OCI-LY7 (cell line): ENCODE results near the gene TMEM139. TPM values are rescaled to one million over a fixed set of nuclear protein-coding genes. Genes with fewer than 3 reads are reported as not detected.

Experiments used
- BruUV-seq: library from RNA; stranded (reverse); fragments of 400-500 nt; replicated peaks from 2 replicates; lab custom pipeline; 2021; lab: Mats Ljungman, UMichigan
- CTCF ChIA-PET: fragments of 300-600 bp; sonication (Branson Sonifier 250); formaldehyde crosslinking; loops from one replicate; lab custom pipeline; 2022; ENCODE audit warnings: antibody characterized with exemption; ENCODE audit not compliant: unreplicated experiment; lab: Charles Lee
- POLR2A ChIA-PET: fragments of 300-600 bp; sonication (Branson Sonifier 250); formaldehyde crosslinking; loops from one replicate; lab custom pipeline; 2022; ENCODE audit warnings: antibody characterized with exemption; lab: Charles Lee
- DNase-seq: peaks from one replicate; pipeline ENCODE4 v3.0.0-alpha.2; 2015; ENCODE audit warnings: low spot score
- H2AFZ ChIP-seq: fragments of 200-600 bp; sonication (generic), shearing (Covaris generic); 2 replicates; pipeline ENCODE4 v1.6.1; 2014; ENCODE audit warnings: mild to moderate bottlenecking, antibody characterized with exemption, low read length, moderate library complexity
- H3K27ac ChIP-seq: fragments of 200-600 bp; sonication (generic); 2 replicates; pipeline ENCODE4 v1.5.1; 2014; ENCODE audit warnings: mixed run types, low read depth, mild to moderate bottlenecking, moderate library complexity, low read length, inconsistent platforms; ENCODE audit not compliant: poor library complexity, severe bottlenecking
- H3K36me3 ChIP-seq: fragments of 200-600 bp; sonication (generic); 2 replicates; pipeline ENCODE4 v1.6.1; 2014; ENCODE audit warnings: mild to moderate bottlenecking, antibody characterized with exemption, low read length, moderate library complexity, mixed read lengths; ENCODE audit not compliant: insufficient read depth
- H3K4me1 ChIP-seq: fragments of 200-600 bp; sonication (generic); 2 replicates; pipeline ENCODE4 v1.5.1; 2014; ENCODE audit warnings: mild to moderate bottlenecking, low read length; ENCODE audit not compliant: insufficient read depth, poor library complexity, severe bottlenecking
- H3K4me2 ChIP-seq: fragments of 200-600 bp; sonication (generic); 2 replicates; pipeline ENCODE4 v1.6.1; 2014; ENCODE audit warnings: mild to moderate bottlenecking, low read length
- H3K4me3 ChIP-seq: fragments of 200-600 bp; sonication (generic); 2 replicates; pipeline ENCODE4 v1.5.1; 2014; ENCODE audit warnings: mild to moderate bottlenecking, low read depth, low read length; ENCODE audit not compliant: poor library complexity, severe bottlenecking
- H3K79me2 ChIP-seq: fragments of 200-600 bp; sonication (generic); 2 replicates; pipeline ENCODE4 v1.6.1; 2016; ENCODE audit warnings: low read depth, mild to moderate bottlenecking, low read length, moderate library complexity, mixed read lengths; ENCODE audit not compliant: insufficient read depth
- H3K9me2 ChIP-seq: fragments of 200-600 bp; sonication (generic); 2 replicates; pipeline ENCODE4 v1.6.1; 2016; ENCODE audit warnings: mild to moderate bottlenecking, low read length, mixed read lengths; ENCODE audit not compliant: insufficient read depth
- H3K9me3 ChIP-seq: fragments of 200-600 bp; sonication (generic); 2 replicates; pipeline ENCODE4 v1.6.1; 2014; ENCODE audit warnings: mild to moderate bottlenecking, mixed run types, low read length, mixed read lengths
- H4K20me1 ChIP-seq: fragments of 200-600 bp; sonication (generic); 2 replicates; pipeline ENCODE4 v1.6.1; 2014; ENCODE audit warnings: mild to moderate bottlenecking, antibody characterized with exemption, low read length, moderate library complexity, mixed read lengths; ENCODE audit not compliant: insufficient read depth
- CTCF ChIP-seq: fragments of 200-600 bp; sonication (generic); conservative IDR thresholded peaks from 2 replicates; pipeline ENCODE4 v1.5.1; 2014; ENCODE audit warnings: mild to moderate bottlenecking, antibody characterized with exemption, low read length, moderate library complexity, mixed read lengths
- EZH2phosphoT487 ChIP-seq: fragments of 200-600 bp; sonication (generic); IDR thresholded peaks from 2 replicates; pipeline ENCODE4 v1.6.1; 2018; ENCODE audit warnings: low read depth, borderline replicate concordance, mild to moderate bottlenecking, mixed run types, antibody characterized with exemption, low read length, moderate library complexity, mixed read lengths
- intact Hi-C: fragments of 100-400 bp; cut with micrococcal nuclease; formaldehyde crosslinking; loops from one replicate; pipeline ENCODE4 v1.10.0; 2022; ENCODE audit not compliant: unreplicated experiment
- total RNA-seq, 2 experiments: library from RNA; depleted of rRNA in 1 of 2; stranded (reverse); fragments of >200 nt in 1 of 2; shearing (Covaris generic) in 1 of 2; gene quantifications; 2 replicates each; pipeline ENCODE4 v1.2.3, GENCODE V29; 2014 to 2022

TMEM139 gene
- total RNA-seq, 2 experiments from 2014 or later, result 0.46 TPM; not detected in 1

GRCh38 chr7:143248761-143249354, 35.9 kb upstream of the TMEM139 start:
- no peaks in the 10 kb centered on the region for H3K36me3 ChIP-seq
- no peak overlapping the region for H3K4me2 ChIP-seq
- no peak overlapping the region for H2AFZ ChIP-seq
- no peak for TF ChIP-seq CTCF
- no peak for TF ChIP-seq EZH2phosphoT487
- ChIA-PET CTCF (interaction anchor here (0.6 to 1.0 kb wide), 3 partner anchors 8 to 51 kb away, joined by 3 read pairs; partner anchors contain the start of gene CASP2), POLR2A (interaction anchor here (0.7 to 1.8 kb wide), 7 partner anchors 8 to 61 kb away, joined by 3 to 6 read pairs (median 4); no protein-coding TSS in a partner anchor)
- no peaks in the 10 kb centered on the region for H4K20me1 ChIP-seq
- no peak for DNase-seq
- H3K4me1 ChIP-seq, result peaks cover 5% of the 10 kb centered on the region
- H3K4me3 ChIP-seq, result no peak overlapping the region
- H3K27ac ChIP-seq, result no peak overlapping the region
- no TSS peak for BruUV-seq
- H3K9me2 ChIP-seq, result no peaks in the 10 kb centered on the region
- intact Hi-C loops, result no loop called here
- H3K9me3 ChIP-seq, result 0 out of 2 replicates have a peak, but pooled peaks cover under 1% of the 10 kb centered on the region
- no peaks in the 10 kb centered on the region for H3K79me2 ChIP-seq

GRCh38 chr7:143250199-143250598, 34.6 kb upstream of the TMEM139 start:
- no peaks in the 10 kb centered on the region for H4K20me1 ChIP-seq
- BruUV-seq, result no TSS peak
- H3K27ac ChIP-seq, result no peak overlapping the region
- H3K9me3 ChIP-seq, result peaks cover 5% of the 10 kb centered on the region; the same call in 1 of the 2 replicates
- ChIA-PET CTCF (no interaction called here), POLR2A (interaction anchor here (0.7 to 2.3 kb wide), 11 partner anchors 9 to 73 kb away, joined by 3 to 6 read pairs (median 3); partner anchors contain the start of genes CASP2 and GSTK1)
- DNase-seq, result no peak
- H3K79me2 ChIP-seq, result no peaks in the 10 kb centered on the region
- H3K4me3 ChIP-seq, result no peak overlapping the region
- H3K9me2 ChIP-seq, result no peaks in the 10 kb centered on the region
- no peak overlapping the region for H2AFZ ChIP-seq
- intact Hi-C loops, result no loop called here
- H3K36me3 ChIP-seq, result no peaks in the 10 kb centered on the region
- TF ChIP-seq EZH2phosphoT487 (no peak), CTCF (no peak)
- H3K4me2 ChIP-seq, result no peak overlapping the region
- H3K4me1 ChIP-seq, result peaks cover 5% of the 10 kb centered on the region

GRCh38 chr7:143250822-143251221, 33.9 kb upstream of the TMEM139 start:
- TF ChIP-seq CTCF (no peak), EZH2phosphoT487 (no peak)
- no peak overlapping the region for H2AFZ ChIP-seq

More at GRCh38 chr7:143250822-143251221, 33.9 kb upstream of the TMEM139 start:
- CTCF ChIA-PET, result no interaction called here
- H3K4me3 ChIP-seq, result no peak overlapping the region
- H3K9me2 ChIP-seq, result no peaks in the 10 kb centered on the region
- peaks cover 5% of the 10 kb centered on the region for H3K4me1 ChIP-seq
- no peaks in the 10 kb centered on the region for H3K36me3 ChIP-seq
- BruUV-seq, result no TSS peak
- H3K9me3 ChIP-seq, result peaks cover 5% of the 10 kb centered on the region; the same call in 1 of the 2 replicates
- no peaks in the 10 kb centered on the region for H3K79me2 ChIP-seq
- intact Hi-C loops, result no loop called here
- no peak overlapping the region for H3K27ac ChIP-seq
- H3K4me2 ChIP-seq, result no peak overlapping the region
- H4K20me1 ChIP-seq, result no peaks in the 10 kb centered on the region
- DNase-seq, result no peak
- POLR2A ChIA-PET, result interaction anchor here (0.6 to 2.3 kb wide), 7 partner anchors 8 to 1612 kb away, joined by 3 to 6 read pairs (median 3); partner anchors contain the start of gene GSTK1
